ENCODE results near the gene GGA3.
"Not testable (repeated sequence)": the region's sequence is repeated elsewhere in the genome, so short reads cannot be mapped to it uniquely, and the experiment has no call there.

Gene GGA3

DNA sequence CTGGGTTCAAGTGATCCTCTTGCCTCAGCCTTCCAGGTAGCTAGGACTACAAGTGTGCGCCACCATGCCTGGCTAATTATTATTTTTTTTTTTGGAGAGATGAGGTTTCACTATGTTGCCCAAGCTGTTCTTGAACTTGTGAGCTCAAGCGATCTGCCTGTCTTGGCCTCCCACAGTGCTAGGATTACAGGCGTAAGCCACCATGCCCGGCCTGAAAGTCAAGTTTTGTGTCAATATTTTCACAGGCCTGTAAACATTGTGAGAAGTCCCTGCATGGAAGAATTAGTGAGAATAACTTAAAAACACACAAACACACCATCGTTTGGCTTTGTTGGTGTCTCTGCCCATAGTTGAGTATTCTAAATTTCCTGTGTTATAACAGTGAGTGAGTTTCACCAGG lies 33.7 kb downstream of the GGA3 start:
- FAIRE-seq = no peak
- no peak for DNase-seq (ENCODE audit: insufficient read length, low spot score)

DNA sequence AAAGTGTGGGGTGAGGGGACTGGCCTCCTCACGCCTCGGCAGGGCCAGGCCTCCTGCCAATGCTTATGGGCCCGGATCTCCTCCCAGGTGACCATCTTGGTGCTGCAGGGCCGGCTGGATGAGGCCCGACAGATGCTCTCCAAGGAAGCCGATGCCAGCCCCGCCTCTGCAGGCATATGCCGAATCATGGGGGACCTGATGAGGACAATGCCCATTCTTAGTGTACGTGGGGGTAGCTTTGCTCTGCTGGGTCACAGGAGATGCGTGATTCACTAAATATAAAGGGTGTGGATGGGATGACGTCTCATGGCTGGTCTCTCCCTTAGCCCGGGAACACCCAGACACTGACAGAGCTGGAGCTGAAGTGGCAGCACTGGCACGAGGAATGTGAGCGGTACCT lies 36.4 kb downstream of the GGA3 start:
- DNase-seq (ENCODE audit: insufficient read length, low spot score) (no peak), FAIRE-seq (no peak)

- no peak for DNase-seq (ENCODE audit: insufficient read length, low spot score)
- no peak for FAIRE-seq
These were observed 41.6 kb downstream of the GGA3 start for GRCh38 chr17:75219815-75220214.

DNA sequence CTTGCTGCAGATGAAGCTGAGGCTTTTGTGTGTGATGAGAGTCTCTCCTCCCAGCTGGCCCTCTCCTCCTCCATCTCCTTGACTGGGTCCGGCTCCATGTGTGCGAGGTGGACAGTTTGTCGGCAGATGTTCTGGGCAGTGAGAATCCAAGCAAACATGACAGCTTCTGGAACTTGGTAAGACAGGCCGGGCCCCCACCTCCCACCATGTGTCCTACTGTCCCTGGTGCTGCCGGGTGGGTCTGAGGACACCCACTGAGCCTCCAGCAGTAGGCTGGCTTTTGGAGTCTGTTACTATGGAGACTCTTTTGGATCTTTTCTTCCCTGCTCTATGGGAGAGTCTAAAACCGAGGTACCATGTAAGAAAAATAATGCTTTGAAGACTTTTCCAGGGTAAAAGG lies 43.3 kb downstream of the GGA3 start:
- FAIRE-seq (no peak), DNase-seq (ENCODE audit: insufficient read length, low spot score) (no peak)

DNA sequence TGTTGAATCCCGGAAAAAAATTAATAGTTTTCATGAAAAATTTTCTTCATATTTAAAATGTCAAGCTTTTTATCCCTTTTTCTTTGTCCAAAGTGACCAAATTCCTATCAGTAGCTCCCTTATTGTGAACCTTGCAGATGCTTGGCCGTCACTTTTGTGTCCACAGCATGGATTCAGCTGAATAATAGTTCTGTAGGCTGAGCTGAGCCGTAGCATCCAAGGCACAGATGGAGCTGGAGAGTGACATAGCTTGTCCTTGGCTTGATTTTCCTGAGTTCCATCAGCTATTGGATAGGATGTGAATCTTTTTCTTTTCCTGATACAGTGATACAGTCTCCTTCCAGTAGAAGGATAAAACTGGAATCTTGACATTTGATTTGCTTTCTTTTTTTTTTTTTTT lies 52.3 kb downstream of the GGA3 start:
- FAIRE-seq (no peak), DNase-seq (ENCODE audit: insufficient read length, low spot score) (no peak)

DNA sequence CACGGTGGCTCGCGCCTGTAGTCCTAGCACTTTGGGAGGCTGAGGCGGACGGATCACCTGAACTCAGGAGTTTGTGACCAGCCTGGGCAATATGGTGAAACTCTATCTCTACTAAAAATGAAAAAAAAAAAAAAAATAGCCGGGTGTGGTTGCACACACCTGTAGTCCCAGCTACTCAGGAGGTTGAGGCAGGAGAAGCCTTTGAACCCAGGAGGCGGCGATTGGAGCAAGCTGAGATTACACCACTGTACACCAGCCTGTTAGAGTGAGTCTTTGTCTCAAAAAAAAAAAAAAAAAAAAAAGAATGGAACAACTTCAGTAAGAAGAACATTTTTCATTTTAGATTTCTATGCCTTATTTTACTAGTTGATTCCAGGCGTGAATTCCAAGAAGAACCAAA lies 53.2 kb downstream of the GGA3 start:
- FAIRE-seq = no peak
- no peak for DNase-seq (ENCODE audit: insufficient read length, low spot score)

GRCh38 chr17:75207760-75208159 lies 53.6 kb downstream of the GGA3 start:
- DNase-seq (ENCODE audit: insufficient read length, low spot score) (no peak), FAIRE-seq (no peak)

GRCh38 chr17:75207050-75207407 lies 54.4 kb downstream of the GGA3 start:
- FAIRE-seq; DNase-seq (ENCODE audit: insufficient read length, low spot score): not testable (repeated sequence)

- DNase-seq (ENCODE audit: insufficient read length, low spot score) = no peak
- no peak for FAIRE-seq
These were observed 55.6 kb downstream of the GGA3 start for GRCh38 chr17:75205793-75206163.

GRCh38 chr17:75205037-75205792 lies 56.2 kb downstream of the GGA3 start, which contains the start of gene NUP85:
Gene NUP85 (plus strand): TSS chr17:75205679. CDS start chr17:75205762, 83 bp downstream.
- DNase-seq (ENCODE audit: insufficient read length, low spot score) (peak; percentile 94), FAIRE-seq (peak; percentile 87)

DNA sequence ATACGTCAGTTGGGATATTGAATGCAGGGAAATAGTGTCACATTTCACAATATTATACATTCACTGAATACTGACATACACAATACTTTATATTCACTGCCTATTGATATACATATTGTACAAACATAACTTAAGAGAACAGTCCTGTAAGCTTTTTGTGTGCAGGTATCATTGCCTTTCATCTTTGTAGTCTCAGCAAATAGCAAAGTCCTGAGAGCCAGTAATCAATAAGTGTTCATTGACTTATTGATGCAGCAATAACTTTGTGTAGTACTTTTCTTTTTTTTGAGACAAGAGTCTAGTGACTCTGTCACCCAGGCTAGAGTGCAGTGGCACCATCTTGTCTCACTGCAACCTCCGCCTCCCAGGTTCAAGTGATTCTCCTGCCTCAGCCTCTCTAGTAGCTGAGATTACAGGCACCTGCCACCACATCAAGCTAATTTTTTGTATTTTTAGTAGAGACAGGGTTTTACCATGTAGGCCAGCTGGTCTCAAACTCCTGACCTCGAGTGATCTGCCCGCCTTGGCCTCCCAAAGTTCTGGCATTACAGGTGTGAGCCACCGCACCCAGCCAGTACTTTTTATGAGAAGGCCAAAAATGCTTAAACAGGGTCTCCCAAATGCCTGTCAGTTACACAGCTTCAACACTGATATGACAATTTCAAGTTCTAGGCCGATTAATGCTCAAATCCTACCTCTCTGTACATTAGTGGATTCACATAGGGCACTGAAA lies 61.4 kb downstream of the GGA3 start:
- no peak for FAIRE-seq

GRCh38 chr17:75194879-75195278 lies 66.5 kb downstream of the GGA3 start:
- FAIRE-seq (no peak), DNase-seq (ENCODE audit: insufficient read length, low spot score) (no peak)

More for the DNA sequence above, 61.4 kb downstream of the GGA3 start:
- DNase-seq (ENCODE audit: insufficient read length, low spot score) = no peak

DNA sequence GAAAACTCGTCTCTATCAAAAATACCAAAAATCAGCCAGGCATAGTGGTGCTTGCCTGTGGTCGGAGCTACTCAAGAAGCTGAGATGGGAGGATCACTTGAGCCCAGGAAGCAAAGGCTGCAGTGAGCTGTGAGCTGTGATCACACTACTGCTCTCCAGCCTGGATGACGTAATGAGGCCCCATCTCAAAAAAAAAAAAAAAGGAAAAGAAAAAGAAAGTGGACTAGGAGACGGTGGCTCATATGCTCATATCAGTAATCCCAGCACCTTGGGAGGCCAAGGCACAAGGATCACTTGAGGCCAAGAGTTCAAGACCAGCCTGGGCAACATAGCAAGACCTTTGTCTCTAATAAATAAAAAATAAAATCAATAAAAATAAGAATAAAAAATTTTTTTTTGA lies 69.8 kb downstream of the GGA3 start:
- FAIRE-seq (no peak), DNase-seq (ENCODE audit: insufficient read length, low spot score) (no peak)

GRCh38 chr17:75188614-75189013 lies 72.8 kb downstream of the GGA3 start:
- no peak for FAIRE-seq

More at GRCh38 chr17:75188614-75189013, 72.8 kb downstream of the GGA3 start:
- DNase-seq (ENCODE audit: insufficient read length, low spot score) = no peak
